NT2/D1 (cell line): ENCODE measurements around the gene MYH15.

Experiments
- SUZ12 ChIP-seq: IDR thresholded peaks from 2 replicates; pipeline ENCODE4 v1.6.1; 2011; ENCODE audit not compliant: insufficient read length, insufficient read depth; ENCODE audit errors: extremely low read depth
- YY1 ChIP-seq: IDR thresholded peaks from 2 replicates; pipeline ENCODE4 v1.6.1; 2011; ENCODE audit not compliant: insufficient read length, insufficient read depth
- ZNF274 ChIP-seq: IDR thresholded peaks from 2 replicates; pipeline ENCODE4 v1.6.1; 2011; ENCODE audit warnings: mild to moderate bottlenecking, low read depth, low read length

GRCh38 chr3:108448593-108448992 is 61.8 kb downstream of the MYH15 start:
- TF ChIP-seq YY1, result no peak
- no peak for TF ChIP-seq SUZ12
- TF ChIP-seq ZNF274, result no peak
